Globus pallidus (tissue), 1 donor: ENCODE data around the gene PELI2.
A peak's percentile ranks its signal among the peaks of the same experiment; 100 is the strongest.

Experiments
- DNase-seq: peaks from one replicate; pipeline ENCODE4 v3.0.0-alpha.2; 2015; ENCODE audit warnings: low spot score

PELI2 gene

DNA sequence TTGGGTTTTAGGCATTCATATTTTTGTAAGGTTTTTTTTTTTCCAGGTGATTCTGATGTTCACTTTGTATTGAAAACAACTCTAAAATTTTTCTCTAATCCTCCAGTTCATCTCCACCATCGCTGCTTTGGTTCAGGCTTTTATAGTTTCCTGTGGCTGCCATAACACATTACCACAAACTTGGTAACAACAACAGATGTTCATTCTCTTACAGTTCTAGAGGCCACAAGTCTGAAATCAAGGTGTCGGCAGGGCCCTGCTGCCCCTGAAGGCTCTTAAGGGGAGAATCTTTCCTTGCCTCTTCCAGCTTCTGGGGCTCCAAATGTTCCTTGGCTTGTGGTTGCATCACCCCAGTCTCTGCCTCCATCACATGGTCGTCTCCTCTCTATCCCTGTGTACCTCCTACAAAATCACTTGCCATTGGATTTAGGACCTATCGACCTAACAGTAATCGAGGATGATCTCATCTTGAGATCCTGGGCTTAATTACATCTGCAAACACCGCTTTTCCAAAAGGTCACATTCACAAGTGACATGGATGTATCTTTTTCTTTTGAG, 55.2 kb downstream of the PELI2 start:
- no peak for DNase-seq

DNA sequence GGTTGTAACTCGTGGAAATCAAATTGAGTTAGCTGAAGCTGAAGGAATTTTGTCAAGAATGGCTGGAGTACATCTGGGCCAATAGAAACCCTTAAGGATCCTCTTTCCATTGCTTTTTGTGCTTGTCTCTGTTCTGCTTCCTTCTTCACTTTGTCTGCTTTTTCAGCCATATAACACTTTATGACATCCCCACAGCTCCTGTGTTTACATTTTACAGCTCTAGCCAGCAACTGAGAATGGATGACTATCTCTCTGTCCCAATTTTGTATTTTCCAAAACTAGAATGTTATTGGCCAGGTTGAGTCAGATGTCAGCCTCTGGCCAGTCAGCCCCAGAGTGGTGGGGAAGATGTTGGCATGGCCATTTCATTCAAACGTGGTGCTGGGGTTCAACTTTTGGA, 57.6 kb downstream of the PELI2 start:
- DNase-seq = no peak

DNA sequence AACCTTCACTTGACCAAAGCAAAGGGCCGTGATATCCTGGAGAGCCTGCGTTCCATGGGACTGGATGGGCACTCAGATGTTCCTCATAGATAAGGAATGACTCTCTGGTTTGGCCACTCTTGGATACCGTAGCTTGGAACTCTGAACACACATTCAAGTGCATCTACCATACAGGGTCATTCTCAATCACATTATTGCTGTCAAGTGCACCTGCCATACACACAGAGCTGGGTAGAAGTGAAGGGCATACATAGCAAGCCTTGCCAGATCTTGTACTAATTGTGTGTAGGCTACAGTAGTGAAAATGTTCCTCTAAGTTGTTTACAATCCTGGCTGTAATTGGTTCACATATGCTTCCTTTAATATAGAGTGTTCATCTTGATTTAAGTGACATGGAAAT, 58.3 kb downstream of the PELI2 start:
- no peak for DNase-seq

DNA sequence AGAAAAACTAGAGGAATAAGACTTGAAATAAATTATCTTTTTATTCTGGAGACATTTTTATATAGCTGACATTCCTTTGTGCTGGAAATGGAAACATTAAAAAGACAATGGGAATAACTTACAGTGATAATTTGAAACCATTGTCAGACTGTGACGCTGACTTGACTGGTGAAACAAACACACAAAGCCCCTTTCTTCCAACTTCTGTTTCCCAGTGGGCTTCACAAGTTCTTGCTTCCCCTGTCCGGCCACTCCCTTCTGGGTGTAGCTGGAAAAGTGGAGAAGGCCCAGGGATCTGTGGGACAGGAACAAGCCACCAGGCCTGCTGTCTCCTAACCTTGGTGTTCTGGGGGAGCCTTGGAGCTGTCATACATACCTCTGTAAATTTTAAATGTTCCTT, 58.8 kb downstream of the PELI2 start:
- no peak for DNase-seq

DNA sequence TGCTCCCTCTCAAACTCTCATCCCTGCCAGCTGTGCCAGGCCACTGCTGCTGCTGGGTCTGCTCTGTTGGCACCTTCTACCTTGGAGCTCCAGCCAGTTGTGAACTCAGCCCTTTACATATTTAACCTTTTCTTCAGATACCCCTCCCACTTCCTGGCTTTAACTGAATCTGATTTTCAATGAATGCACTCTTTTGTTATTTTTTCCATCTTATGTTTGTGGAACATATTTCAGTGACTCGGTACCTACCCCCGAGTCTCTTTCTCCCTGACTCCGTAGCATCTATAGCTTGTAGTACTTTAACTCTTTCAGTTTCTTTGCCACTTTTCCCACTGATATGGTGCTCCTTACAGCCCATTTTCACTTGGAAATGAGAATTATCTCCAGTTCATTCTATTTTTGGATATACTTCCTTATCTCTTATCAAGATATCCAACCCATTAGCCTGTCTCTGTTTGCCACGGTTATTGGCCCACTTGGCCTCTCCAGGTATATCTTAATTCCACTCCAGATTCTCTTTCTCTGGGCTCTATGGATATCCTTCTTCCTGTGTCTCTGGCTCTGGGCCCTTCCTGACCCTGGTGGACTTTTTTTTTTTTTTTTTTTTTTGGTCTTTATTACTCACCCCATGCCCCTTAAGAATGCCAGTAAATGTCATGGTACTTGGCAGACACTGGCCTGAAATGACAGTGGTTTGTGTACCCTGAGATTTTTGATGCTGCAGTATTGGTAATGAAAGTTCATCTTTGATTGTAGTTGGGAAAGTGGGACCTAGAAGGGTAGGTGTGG, 62.7 kb downstream of the PELI2 start:
- no peak for DNase-seq

DNA sequence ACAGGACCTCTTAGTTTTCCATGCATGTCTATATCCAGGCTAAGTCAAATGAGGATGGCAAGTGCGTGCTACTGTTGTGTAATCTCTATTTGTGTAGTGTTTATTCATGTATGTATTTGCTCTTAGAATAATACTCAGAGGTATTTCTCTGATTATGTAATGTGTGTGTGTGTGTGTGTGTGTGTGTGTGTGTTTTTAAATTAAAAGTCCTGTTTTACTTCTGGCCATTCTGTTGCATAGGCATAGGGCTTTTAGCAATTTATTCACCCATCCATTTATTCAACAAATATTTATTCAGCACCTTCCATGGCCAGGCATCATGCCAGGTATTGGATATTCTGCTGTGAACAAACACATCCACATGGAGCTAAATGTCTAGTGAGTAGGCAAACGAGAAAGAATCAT, 63.5 kb downstream of the PELI2 start:
- DNase-seq = no peak

DNA sequence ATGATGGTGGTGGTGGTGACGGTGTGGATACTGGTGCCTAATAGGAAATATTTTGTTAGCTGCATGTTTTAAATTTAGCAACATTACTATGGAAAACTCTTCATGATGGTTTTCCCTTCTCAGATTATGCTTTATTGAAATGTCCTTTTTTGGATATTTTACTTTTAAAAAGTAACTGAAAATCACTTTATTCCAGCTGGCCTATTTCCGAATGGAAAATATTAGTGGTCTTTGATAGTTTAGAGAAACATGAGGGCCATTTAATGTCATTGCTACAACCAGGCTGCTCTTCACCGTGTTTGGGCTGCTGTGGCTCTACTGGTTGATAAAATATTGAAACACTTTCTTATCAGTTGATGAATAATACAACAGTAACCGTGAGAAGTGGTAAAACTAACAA, 64.2 kb downstream of the PELI2 start:
- no peak for DNase-seq

DNA sequence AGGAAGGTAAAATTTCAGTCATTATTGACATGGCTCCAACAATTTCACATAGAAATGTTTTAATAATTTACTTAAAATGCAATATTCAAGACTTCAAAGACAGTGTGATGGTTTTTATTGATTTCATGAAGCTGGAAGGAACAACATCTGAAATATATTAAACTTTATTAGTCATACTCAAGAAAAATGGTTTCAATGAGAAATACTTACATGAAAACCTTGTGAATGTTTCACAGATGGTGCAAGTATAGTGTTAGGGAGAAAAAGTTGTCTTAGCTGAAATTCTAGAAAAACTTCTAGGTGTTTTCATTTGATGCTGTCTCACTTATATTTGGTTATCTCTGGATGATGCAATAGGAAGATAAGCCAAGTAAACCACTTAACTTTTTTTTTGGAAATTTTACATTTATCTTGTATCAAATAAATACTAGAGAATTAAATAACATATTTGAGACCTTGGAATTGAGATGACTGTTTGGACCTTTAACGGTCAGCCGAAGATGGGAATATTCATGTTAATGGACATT, 65.5 kb downstream of the PELI2 start:
- no peak for DNase-seq

DNA sequence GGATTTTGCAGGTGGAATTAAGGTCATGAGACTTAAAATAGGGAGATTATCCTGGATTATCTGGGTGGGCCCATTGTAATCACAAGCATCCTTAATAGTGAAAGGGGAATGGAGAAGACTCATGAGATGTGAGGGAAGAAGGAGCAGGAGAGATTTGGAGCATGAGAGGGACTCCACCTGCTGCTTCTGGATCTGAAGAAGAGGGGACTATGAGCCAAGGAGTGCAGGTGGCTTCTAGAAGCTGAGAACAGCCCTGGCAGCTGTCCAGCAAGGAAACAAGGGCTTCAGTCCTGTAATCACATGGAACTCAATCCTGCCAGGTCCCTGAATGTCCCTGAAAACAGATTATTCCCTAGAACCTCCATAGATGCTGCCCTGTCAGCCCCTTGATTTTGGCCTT, 67.8 kb downstream of the PELI2 start:
- peak; percentile 37 for DNase-seq

DNA sequence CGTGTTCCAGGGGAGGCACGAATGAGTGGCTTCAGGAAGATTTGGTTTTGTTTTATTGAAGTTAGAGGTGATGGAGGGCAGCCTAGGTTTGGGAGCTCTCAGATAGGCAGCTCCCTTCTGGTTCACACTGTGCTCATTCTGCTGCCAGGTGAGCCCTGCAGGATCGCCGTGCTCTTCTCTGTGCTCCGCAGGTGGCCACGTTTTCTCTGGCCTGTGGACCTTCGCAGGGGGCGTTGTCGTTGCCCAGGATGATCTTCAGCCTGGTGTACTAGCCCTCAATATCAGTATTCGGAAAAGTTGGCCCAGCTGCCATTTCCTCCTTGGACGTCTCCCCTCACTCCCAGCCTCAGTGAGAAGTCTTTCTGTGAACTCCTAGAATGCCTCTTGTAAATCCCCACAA, 69.5 kb downstream of the PELI2 start:
- no peak for DNase-seq

DNA sequence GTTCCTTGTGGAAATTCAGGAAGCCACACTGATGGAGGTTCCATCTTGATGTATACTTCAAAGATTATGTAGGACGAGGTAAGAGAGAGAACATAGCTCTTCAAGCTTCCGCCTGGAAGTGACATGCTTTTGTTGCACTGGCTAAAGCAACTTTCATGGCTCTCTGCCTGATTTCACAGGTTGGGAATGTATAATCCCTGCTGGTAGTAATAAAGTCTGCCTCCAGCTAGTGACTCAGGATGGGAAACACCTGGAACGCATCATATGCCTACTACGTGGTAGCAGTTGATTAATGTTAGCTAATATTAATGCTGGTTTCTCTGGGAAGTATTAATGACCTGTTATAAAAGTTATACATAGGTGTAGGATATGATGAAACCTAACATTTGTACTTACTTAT, 71.1 kb downstream of the PELI2 start:
- DNase-seq = no peak

DNA sequence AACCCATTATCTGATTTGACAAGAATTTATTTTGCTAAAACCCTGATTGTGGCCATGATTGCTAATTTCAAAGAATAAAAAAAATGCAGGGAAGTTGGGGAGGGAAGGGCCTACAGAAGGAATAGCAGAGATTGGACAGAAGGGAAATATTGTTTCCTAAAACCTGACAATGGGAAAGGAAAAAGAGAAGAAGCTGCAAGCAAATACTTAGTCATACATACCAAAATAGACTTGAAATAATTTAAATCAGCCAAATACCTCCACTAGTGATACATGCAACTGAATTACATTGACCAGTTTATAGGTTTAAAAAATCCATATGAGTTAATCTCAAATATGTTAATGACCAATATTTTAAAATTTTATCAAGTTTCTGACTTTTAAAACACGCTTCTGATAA, 75.1 kb downstream of the PELI2 start:
- no peak for DNase-seq

DNA sequence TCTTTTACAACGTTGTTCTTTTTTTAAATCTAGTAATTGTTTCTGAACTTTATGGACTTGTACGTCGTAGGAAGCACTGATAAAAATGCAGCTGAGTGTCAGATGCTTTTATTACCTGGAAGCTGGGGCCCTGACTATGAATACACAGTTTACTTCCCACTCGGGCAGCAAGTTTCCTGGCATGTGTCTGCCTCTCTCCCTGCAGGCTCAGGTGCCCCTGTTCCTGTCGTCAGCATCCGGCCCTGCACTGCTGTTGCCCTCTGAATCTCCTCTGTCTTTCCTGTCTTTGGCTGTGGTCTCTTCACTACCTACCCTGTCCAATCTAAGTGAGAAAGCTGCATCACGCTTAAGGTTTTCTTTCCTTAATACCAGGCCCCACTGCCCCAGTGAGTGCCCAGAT, 75.8 kb downstream of the PELI2 start:
- no peak for DNase-seq

DNA sequence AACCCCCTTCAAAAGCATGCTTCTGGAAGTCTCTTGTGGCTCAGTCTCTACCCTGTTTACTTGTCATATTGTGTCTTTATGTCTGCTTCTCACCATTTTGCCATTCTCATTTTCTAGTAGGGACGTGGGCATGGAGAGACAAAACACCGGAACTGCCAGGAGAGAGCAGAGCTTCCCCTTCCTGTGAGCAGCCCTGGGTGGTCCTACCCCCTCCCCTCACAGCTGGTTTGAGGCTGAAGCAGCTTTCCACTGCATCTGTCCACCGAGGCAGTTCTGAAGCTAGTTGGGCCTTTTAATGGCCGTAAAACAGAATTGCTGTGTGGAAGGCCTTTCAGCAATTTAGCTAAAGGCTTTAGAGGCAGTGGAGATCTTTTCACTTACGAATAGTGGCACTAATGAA, 77.0 kb downstream of the PELI2 start:
- no peak for DNase-seq

DNA sequence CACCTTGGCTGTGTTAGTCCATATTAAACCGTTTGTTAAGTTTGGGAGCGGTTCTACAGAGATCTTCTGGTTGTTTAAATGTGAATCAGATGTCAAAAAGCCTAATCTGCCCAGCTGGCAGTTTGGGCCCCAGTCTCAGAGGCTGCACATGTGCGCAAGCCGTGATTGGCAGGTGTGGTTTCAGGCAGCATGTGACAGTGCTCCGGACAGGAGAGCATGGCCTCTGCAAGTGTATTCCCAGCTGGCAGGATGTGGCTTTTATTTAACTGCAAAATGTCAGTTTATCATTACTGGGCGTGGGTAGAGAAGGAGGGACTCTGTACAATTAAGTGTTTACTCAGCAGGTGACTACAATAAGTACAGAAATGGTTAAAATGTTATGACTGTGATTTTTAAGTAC, 77.5 kb downstream of the PELI2 start:
- no peak for DNase-seq

DNA sequence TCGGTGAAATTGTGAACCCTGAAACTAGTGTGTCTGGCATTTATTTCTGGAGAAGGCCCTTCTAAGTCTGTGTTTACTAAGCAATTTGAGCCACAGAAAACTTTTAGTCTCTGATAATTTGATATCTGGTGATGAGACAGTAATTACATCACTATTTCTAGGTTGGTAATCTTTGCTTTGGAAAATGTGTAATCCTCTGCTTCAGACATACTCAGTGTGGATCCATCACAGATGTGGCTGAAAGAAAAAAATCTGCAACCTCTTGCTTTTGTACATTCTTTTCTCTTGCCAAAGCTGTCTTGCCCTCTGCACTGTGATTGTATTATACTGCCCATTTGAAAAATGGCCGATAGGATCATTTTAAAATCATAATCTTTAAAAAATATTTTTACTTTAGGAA, 78.1 kb downstream of the PELI2 start:
- no peak for DNase-seq

DNA sequence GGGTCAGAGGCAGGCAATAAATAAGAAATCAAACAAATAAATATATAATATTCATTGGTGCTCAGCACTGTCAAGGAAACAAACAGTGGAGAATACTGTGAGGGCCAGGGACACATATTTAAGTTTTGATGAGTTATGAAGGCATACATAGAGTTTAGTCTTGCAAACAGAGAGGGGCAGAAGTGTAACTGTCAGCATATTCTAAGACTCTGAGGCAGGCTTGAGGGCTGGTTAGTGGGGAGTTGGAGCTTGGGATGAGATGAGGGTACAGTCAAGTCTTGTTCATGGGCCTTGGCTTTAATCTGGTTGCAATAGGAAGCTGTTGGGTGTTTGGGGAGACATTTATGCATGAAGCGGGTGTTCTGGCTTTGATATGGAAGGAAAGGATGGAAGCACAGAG, 78.9 kb downstream of the PELI2 start:
- DNase-seq = no peak

DNA sequence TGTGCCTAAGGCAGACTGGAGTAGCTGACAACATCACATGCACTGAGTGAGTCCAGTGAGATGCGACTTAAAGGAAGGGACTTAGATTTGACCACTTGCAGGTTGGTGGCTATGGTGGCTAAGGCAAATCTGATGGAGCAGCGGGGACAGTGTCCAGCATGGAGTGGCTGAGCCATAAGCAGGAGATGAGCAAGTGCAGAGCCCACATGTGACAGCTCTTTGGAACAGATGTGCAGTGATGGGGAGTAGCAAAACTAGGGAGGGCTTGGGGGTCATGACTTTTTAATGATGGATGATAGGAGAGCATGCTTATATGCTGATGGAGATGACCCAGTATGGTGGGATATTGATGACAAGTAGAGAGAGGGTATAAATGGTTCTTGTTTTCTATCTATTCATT, 80.2 kb downstream of the PELI2 start:
- DNase-seq = no peak

DNA sequence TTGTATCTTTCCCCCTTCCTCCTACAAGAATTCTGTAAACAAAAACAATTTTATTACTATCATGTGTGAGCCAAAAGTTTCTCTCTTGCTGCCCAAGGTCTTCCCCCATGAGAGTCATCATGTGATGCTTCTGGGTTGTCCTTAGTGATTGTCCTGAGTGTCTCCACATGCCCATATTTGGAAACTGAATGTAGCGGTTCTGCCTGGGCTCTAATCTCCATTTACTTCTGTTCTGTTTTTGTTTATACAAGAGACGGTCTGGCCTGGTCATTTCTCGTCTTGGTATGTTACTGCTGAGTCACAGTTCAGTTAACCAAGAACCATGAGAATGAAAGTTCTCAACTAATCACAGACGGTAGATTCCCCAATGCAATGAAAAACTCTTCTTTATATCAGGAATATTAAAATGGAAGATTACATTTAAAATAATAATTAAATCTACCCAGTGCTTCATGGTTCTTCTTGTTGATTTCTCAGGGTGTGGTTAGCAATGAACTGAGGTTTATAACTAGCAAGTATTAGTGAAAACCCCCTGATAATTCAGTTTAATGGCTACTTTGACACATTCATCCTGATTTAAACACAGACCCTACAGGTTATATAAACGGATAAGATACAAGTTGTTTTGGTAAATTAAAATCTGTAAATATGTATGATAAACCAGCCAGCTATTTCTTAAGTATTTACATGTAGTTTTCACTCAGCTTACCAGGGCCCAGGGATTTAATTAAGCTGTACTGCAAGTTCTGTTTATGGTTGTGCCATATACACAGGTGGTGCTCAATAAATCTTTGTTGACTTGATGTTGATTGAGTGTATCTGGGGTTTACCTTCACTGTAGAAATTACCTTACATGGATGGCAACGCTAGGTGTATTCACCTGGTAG, 81.1 kb downstream of the PELI2 start:
- DNase-seq = no peak

DNA sequence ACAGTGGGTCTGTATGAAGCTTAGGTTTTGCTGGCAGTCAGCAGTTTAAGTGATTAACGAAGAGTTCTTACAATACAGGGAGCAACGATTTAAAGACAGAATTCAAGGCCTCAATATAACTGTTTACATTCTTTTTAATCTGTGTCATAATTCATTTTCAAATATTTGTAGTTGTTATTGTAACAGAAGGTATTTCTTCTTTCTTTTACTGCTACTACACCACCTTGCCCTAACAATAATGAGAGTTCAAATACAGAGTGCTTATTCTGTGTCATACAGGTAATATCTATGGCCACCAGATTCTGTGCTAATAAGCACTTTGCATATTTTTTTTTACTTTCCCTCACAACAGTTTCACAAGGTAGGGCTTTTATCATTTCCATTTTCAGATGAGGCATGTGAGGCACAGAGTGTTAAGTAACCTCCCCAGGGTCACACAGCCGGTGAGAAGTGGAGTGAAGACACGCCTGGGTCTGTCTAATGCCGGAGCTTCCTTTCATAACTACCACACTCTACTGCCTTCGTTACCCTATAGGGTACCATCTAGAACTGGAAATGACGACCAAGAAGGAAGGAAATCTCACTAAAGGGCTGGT, 81.9 kb downstream of the PELI2 start:
- no peak for DNase-seq

DNA sequence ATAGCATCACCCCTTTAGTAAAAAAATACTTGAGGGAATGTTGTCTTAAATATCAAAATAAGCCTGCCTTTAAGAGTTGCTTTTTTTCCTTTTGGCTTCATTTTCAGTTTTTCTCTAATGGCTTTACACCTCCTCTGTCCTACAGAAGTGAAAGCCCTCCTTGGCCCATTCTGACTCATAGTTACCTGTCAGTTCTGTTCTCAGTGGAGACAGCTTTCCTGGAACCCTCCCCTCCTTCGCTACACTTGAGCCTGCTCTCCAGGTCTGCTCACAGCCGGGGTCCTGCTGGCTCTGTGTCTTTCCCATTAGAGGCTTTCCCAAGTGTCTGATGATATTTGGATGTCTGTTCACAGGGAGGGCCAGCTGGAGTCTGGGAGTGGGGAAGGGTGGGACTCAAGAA, 84.0 kb downstream of the PELI2 start:
- no peak for DNase-seq

DNA sequence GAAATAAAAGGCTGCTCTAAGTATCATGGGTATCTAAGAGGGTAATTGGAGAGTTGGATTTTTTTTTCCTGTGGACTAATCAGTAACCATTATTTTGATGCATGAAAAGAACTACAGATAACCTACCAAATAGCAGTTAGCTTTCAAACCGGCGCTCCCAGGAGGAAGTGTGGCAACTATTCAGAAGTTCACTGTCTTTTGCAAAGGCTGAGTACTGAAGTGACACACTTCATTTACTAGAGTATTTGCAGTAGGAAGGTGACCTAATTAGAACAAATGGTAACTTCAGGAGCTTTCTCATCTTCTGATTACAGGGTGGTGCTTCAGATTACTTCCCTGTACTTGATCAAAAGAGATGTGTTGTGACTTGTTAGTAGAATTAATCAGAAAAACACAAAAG, 87.7 kb downstream of the PELI2 start:
- DNase-seq = no peak

DNA sequence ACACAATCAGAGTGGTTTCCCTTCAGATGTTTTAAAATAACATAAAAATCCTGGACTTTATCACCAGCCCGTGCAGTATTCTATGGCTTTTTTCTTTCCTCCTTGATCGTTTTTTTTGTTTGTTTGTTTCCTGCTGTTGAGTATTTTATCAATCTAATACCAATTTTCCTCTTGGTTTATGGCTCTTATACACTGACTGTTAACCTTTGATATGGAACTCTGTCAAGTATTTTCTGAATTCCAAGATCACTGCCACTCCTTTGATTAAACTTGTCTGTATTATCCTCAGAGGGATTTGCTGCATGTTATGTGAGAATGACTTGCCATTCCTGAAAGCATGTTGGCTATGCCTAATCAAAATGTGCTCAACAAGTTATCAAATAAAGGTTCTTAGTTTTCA, 88.4 kb downstream of the PELI2 start:
- DNase-seq = no peak
